Endothelial cell of umbilical vein (primary cell): Measurements from ENCODE around the gene CNIH1. TPM values are rescaled to one million over a fixed set of nuclear protein-coding genes. Genes with fewer than 3 reads are reported as not detected.

ENCODE experiments used
- BruUV-seq: library from RNA; stranded (reverse); fragments of 400-500 nt; replicated peaks from 2 replicates; lab custom pipeline; 2021; lab: Mats Ljungman, UMichigan
- CTCF ChIA-PET: fragments of 300-600, 350-600 bp; sonication (Branson Sonifier 250); formaldehyde crosslinking; loops from one replicate; lab custom pipeline; 2021; ENCODE audit warnings: antibody characterized with exemption, inconsistent platforms; lab: Charles Lee
- POLR2A ChIA-PET: fragments of 300-600, 350-600 bp; sonication (Branson Sonifier 250); formaldehyde crosslinking; loops from one replicate; lab custom pipeline; 2021; ENCODE audit warnings: antibody characterized with exemption, inconsistent platforms; lab: Charles Lee
- DNase-seq: peaks from one replicate; pipeline ENCODE4 v3.0.0-alpha.2; 2011; ENCODE audit warnings: low read depth, low spot score
- FAIRE-seq: peaks from 2 replicates; lab custom pipeline; 2011; peaks lifted over from hg19 to GRCh38; lab: Jason Lieb, UNC
- H2AFZ ChIP-seq: 2 replicates; pipeline ENCODE4 v1.6.0; 2012; ENCODE audit warnings: low read depth, low read length, control low read depth, inconsistent platforms
- H3K27ac ChIP-seq: 2 replicates; pipeline ENCODE4 v1.5.1; 2011; ENCODE audit warnings: low read depth, mild to moderate bottlenecking, control low read depth, low read length, moderate library complexity; ENCODE audit not compliant: insufficient read depth
- H3K27me3 ChIP-seq, 2 experiments: 2 replicates each; pipeline versions ENCODE4 v1.6.0 to v1.6.1; 2011; ENCODE audit warnings: low read length in 2 of 2, mixed read lengths in 1 of 2; ENCODE audit not compliant: control insufficient read depth in 2 of 2, insufficient read depth in 2 of 2
- H3K36me3 ChIP-seq, 2 experiments: 2 replicates in 1 of 2; 3 replicates in 1 of 2; pipeline ENCODE4 v1.5.1; 2011; ENCODE audit warnings: low read length in 2 of 2, mild to moderate bottlenecking in 1 of 2, moderate library complexity in 1 of 2; ENCODE audit not compliant: control insufficient read depth in 2 of 2, insufficient read depth in 2 of 2; ENCODE audit errors: extremely low read depth in 1 of 2
- H3K4me1 ChIP-seq: 3 replicates; pipeline ENCODE4 v1.5.1; 2011; ENCODE audit warnings: mild to moderate bottlenecking, low read length; ENCODE audit not compliant: control insufficient read depth, insufficient read depth; ENCODE audit errors: extremely low read depth
- H3K4me2 ChIP-seq: 2 replicates; pipeline ENCODE4 v1.6.1; 2011; ENCODE audit warnings: low read length, control low read depth, mixed read lengths; ENCODE audit not compliant: insufficient read depth
- H3K4me3 ChIP-seq, 3 experiments: fragments of 200-600 bp in 1 of 3; sonication (generic), shearing (Covaris generic) in 1 of 3; replicated peaks in 1 of 3; 2 replicates each; pipeline ENCODE4 v1.5.1; 2011 to 2016; ENCODE audit warnings: control low read depth in 3 of 3, low read length in 3 of 3, mild to moderate bottlenecking in 2 of 3, inconsistent platforms in 1 of 3, low read depth in 1 of 3, moderate library complexity in 1 of 3; ENCODE audit not compliant: insufficient read depth in 1 of 3
- H3K79me2 ChIP-seq: 2 replicates; pipeline ENCODE4 v1.6.0; 2012; ENCODE audit warnings: low read length, inconsistent platforms; ENCODE audit not compliant: control insufficient read depth, insufficient read depth
- H3K9ac ChIP-seq: replicated peaks from 2 replicates; pipeline ENCODE3; 2011; ENCODE audit warnings: low read length, control low read depth; ENCODE audit not compliant: insufficient read depth; ENCODE audit errors: extremely low read depth
- H3K9me1 ChIP-seq: replicated peaks from 3 replicates; pipeline ENCODE4 v1.6.0; 2011; ENCODE audit warnings: mild to moderate bottlenecking, low read length; ENCODE audit not compliant: control insufficient read depth, insufficient read depth; ENCODE audit errors: extremely low read depth
- H3K9me3 ChIP-seq: replicated peaks from 2 replicates; pipeline ENCODE4 v1.5.1; 2012; ENCODE audit warnings: low read length, inconsistent platforms; ENCODE audit not compliant: control insufficient read depth, insufficient read depth
- H4K20me1 ChIP-seq: replicated peaks from 2 replicates; pipeline ENCODE3; 2011; ENCODE audit warnings: mild to moderate bottlenecking, low read length; ENCODE audit not compliant: control insufficient read depth, insufficient read depth; ENCODE audit errors: extremely low read depth
- EZH2 ChIP-seq: IDR thresholded peaks from 2 replicates; pipeline ENCODE4 v1.6.1; 2012; ENCODE audit warnings: borderline replicate concordance, low read depth, mild to moderate bottlenecking, moderate library complexity, low read length, inconsistent platforms; ENCODE audit not compliant: severe bottlenecking
- FOS ChIP-seq: IDR thresholded peaks from 2 replicates; pipeline ENCODE4 v1.6.1; 2011; ENCODE audit warnings: mild to moderate bottlenecking, low read length, moderate library complexity, borderline replicate concordance; ENCODE audit not compliant: insufficient read depth
- JUN ChIP-seq: IDR thresholded peaks from 2 replicates; pipeline ENCODE4 v1.6.1; 2011; ENCODE audit warnings: borderline replicate concordance, low read depth; ENCODE audit not compliant: insufficient read length, insufficient read depth
- POLR2A ChIP-seq: IDR thresholded peaks from 2 replicates; pipeline ENCODE4 v1.6.1; 2012; ENCODE audit warnings: low read depth, mild to moderate bottlenecking, control low read depth, low read length
- POLR2AphosphoS5 ChIP-seq: IDR thresholded peaks from 2 replicates; pipeline ENCODE4 v1.6.1; 2012; ENCODE audit warnings: low read depth, mild to moderate bottlenecking, control low read depth, low read length, moderate library complexity; ENCODE audit not compliant: insufficient read depth
- dilution Hi-C: fragments of 300-500 bp; cut with MboI; formaldehyde crosslinking; loops from one replicate; pipeline ENCODE4 v1.15.0; 2019; ENCODE audit warnings: low sequenced_read_pairs; ENCODE audit not compliant: extremely low pct_ligation_motif_present
- intact Hi-C: fragments of 100-400 bp; cut with micrococcal nuclease; formaldehyde crosslinking; loops from one replicate; pipeline ENCODE4 v1.10.0; 2022
- polyA plus RNA-seq, 4 experiments: library from polyadenylated mRNA; depleted of rRNA in 3 of 4; stranded (reverse) in 3 of 4; unstranded in 1 of 4; fragments of >200 nt; gene quantifications; 2 replicates each; pipeline versions ENCODE4 v1.2.1 to v1.2.3, GENCODE V29; 2011 to 2012; ENCODE audit warnings: missing spikeins in 1 of 4
- total RNA-seq: library from RNA; stranded (reverse); gene quantifications from 2 replicates; pipeline ENCODE4 v1.2.3, GENCODE V29; 2021
- TF ChIP-seq, protein P1 (sequence below): IDR thresholded peaks from 2 replicates; pipeline ENCODE4 v1.6.1; 2011; ENCODE audit not compliant: insufficient read depth, insufficient read length
- TF ChIP-seq, protein P2 (sequence below), 2 donors: IDR thresholded peaks; 1 replicate in 1 of 2; 2 replicates in 1 of 2; pipeline ENCODE4 v1.5.1; 2011; ENCODE audit warnings: low read length in 2 of 2, mild to moderate bottlenecking in 2 of 2, moderate library complexity in 2 of 2, control low read depth in 1 of 2, inconsistent platforms in 1 of 2, low read depth in 1 of 2; ENCODE audit not compliant: insufficient read depth in 1 of 2; ENCODE audit errors: extremely low read depth in 1 of 2

CNIH1 gene
- total and polyA plus RNA-seq, 2 donors (not counting 3 experiments of a cell fraction or from before 2014, with no cell fraction given), result 125 to 328 TPM

DNA sequence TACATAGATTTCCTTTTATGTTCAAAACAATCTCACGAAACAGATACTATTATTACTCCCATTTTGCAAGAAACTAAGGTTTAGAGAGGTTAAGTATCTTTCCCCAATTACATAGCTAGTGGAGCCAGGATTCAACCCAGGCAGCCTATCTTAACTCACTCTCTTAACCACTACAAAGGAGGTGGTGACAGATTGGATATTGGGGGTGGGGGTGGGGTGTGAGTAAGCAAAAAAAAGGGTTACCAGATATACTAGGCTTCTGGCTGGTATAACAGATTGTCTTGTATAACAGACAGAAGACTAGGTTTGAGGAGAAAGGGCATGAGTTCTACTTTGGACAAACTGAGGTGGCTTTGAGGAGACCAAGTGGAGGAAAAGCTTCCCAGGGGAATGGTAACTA lies 45.5 kb upstream of the CNIH1 start:
- Histone ChIP-seq H3K27me3 (no peaks in the 10 kb centered on the region), H4K20me1 (no peaks in the 10 kb centered on the region), H3K27ac (no peak overlapping the region), H3K79me2 (peaks cover 34% of the 10 kb centered on the region), H3K9me1 (no peaks in the 10 kb centered on the region), H3K36me3 (peaks cover 5% of the 10 kb centered on the region in 2 experiments), H3K9me3 (no peaks in the 10 kb centered on the region), H3K4me2 (no peak overlapping the region), H3K4me3 (no peak overlapping the region), H3K4me1 (peaks cover 13% of the 10 kb centered on the region), H2AFZ (no peak overlapping the region), H3K9ac (no peak overlapping the region)
- no peak for DNase-seq
- no peak for FAIRE-seq
- ChIA-PET CTCF (interaction anchor here (2.1 kb wide), 1 partner anchor 23 kb away, joined by 14 read pairs; the partner anchor contains the start of gene CGRRF1), POLR2A (no interaction called here)
- TF ChIP-seq, protein P1, sequence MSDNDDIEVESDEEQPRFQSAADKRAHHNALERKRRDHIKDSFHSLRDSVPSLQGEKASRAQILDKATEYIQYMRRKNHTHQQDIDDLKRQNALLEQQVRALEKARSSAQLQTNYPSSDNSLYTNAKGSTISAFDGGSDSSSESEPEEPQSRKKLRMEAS, result no peak
- no peak for TF ChIP-seq POLR2A
- TF ChIP-seq EZH2, result no peak
- no peak for TF ChIP-seq FOS
- TF ChIP-seq, protein P2, sequence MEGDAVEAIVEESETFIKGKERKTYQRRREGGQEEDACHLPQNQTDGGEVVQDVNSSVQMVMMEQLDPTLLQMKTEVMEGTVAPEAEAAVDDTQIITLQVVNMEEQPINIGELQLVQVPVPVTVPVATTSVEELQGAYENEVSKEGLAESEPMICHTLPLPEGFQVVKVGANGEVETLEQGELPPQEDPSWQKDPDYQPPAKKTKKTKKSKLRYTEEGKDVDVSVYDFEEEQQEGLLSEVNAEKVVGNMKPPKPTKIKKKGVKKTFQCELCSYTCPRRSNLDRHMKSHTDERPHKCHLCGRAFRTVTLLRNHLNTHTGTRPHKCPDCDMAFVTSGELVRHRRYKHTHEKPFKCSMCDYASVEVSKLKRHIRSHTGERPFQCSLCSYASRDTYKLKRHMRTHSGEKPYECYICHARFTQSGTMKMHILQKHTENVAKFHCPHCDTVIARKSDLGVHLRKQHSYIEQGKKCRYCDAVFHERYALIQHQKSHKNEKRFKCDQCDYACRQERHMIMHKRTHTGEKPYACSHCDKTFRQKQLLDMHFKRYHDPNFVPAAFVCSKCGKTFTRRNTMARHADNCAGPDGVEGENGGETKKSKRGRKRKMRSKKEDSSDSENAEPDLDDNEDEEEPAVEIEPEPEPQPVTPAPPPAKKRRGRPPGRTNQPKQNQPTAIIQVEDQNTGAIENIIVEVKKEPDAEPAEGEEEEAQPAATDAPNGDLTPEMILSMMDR (IDR thresholded peaks at IDR 0.05; ENCODE audit: extremely low read depth in 1 of 2, insufficient read depth in 1 of 2, low read depth in 1 of 2, low read length in 2 of 2), result no peak
- no peak for TF ChIP-seq POLR2AphosphoS5
- no peak for TF ChIP-seq JUN
- no TSS peak for BruUV-seq
- dilution Hi-C loops (no loop called here), intact Hi-C loops (no loop called here)
